ENCODE data around the gene TMC5. TPM values are rescaled to one million over a fixed set of nuclear protein-coding genes. Genes with fewer than 3 reads are reported as not detected.

The TMC5 gene
- total and polyA plus RNA-seq, 2 of the 13 experiments (the other 11 are each of a cell fraction or from before 2014, with no cell fraction given): 0.09 to 0.41 TPM

DNA sequence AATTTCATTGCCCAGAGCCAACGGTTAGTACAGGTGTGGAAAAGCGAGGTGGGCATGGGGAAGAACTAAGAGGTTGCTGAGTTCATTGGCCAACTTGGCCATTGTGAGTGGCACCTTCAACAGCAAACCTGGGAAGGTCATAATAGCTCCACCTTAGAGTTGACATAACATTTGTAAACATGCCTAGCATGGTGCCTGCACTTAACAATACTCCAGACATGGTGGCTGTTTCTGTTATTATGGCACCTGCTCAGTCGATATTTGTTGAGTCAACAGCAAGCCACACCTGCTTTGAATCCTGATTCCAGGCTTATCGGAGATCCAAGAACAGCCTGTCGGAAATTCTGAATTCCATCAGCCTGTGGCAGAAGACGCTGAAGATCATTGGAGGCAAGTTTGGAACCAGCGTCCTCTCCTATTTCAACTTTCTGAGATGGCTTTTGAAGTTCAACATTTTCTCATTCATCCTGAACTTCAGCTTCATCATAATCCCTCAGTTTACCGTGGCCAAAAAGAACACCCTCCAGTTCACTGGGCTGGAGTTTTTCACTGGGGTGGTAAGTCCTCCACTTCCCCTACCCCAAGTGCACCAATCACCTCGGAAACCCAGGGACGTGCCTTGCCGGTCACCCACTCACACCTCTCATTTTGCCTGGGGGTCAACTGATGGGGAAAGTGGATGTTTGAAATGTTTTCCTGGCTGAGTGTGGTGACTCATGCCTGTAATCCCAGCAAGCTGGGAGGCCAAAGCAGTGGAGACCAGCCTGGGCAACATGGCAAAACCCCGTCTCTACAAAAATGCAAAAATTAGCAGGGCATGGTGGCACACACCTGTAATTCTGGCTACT lies 46.0 kb downstream of the TMC5 start (continued):
- no peak for TF ChIP-seq ZNF101 (CRISPR knock-in tag; IDR thresholded peaks at IDR 0.05; ENCODE audit: borderline replicate concordance, low read depth)
- TF ChIP-seq, protein P1, sequence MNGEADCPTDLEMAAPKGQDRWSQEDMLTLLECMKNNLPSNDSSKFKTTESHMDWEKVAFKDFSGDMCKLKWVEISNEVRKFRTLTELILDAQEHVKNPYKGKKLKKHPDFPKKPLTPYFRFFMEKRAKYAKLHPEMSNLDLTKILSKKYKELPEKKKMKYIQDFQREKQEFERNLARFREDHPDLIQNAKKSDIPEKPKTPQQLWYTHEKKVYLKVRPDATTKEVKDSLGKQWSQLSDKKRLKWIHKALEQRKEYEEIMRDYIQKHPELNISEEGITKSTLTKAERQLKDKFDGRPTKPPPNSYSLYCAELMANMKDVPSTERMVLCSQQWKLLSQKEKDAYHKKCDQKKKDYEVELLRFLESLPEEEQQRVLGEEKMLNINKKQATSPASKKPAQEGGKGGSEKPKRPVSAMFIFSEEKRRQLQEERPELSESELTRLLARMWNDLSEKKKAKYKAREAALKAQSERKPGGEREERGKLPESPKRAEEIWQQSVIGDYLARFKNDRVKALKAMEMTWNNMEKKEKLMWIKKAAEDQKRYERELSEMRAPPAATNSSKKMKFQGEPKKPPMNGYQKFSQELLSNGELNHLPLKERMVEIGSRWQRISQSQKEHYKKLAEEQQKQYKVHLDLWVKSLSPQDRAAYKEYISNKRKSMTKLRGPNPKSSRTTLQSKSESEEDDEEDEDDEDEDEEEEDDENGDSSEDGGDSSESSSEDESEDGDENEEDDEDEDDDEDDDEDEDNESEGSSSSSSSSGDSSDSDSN (CRISPR knock-in tag; IDR thresholded peaks at IDR 0.05): no peak
- no peak for TF ChIP-seq ZNF335 (CRISPR knock-in tag; IDR thresholded peaks at IDR 0.05)
- TF ChIP-seq, protein P2, sequence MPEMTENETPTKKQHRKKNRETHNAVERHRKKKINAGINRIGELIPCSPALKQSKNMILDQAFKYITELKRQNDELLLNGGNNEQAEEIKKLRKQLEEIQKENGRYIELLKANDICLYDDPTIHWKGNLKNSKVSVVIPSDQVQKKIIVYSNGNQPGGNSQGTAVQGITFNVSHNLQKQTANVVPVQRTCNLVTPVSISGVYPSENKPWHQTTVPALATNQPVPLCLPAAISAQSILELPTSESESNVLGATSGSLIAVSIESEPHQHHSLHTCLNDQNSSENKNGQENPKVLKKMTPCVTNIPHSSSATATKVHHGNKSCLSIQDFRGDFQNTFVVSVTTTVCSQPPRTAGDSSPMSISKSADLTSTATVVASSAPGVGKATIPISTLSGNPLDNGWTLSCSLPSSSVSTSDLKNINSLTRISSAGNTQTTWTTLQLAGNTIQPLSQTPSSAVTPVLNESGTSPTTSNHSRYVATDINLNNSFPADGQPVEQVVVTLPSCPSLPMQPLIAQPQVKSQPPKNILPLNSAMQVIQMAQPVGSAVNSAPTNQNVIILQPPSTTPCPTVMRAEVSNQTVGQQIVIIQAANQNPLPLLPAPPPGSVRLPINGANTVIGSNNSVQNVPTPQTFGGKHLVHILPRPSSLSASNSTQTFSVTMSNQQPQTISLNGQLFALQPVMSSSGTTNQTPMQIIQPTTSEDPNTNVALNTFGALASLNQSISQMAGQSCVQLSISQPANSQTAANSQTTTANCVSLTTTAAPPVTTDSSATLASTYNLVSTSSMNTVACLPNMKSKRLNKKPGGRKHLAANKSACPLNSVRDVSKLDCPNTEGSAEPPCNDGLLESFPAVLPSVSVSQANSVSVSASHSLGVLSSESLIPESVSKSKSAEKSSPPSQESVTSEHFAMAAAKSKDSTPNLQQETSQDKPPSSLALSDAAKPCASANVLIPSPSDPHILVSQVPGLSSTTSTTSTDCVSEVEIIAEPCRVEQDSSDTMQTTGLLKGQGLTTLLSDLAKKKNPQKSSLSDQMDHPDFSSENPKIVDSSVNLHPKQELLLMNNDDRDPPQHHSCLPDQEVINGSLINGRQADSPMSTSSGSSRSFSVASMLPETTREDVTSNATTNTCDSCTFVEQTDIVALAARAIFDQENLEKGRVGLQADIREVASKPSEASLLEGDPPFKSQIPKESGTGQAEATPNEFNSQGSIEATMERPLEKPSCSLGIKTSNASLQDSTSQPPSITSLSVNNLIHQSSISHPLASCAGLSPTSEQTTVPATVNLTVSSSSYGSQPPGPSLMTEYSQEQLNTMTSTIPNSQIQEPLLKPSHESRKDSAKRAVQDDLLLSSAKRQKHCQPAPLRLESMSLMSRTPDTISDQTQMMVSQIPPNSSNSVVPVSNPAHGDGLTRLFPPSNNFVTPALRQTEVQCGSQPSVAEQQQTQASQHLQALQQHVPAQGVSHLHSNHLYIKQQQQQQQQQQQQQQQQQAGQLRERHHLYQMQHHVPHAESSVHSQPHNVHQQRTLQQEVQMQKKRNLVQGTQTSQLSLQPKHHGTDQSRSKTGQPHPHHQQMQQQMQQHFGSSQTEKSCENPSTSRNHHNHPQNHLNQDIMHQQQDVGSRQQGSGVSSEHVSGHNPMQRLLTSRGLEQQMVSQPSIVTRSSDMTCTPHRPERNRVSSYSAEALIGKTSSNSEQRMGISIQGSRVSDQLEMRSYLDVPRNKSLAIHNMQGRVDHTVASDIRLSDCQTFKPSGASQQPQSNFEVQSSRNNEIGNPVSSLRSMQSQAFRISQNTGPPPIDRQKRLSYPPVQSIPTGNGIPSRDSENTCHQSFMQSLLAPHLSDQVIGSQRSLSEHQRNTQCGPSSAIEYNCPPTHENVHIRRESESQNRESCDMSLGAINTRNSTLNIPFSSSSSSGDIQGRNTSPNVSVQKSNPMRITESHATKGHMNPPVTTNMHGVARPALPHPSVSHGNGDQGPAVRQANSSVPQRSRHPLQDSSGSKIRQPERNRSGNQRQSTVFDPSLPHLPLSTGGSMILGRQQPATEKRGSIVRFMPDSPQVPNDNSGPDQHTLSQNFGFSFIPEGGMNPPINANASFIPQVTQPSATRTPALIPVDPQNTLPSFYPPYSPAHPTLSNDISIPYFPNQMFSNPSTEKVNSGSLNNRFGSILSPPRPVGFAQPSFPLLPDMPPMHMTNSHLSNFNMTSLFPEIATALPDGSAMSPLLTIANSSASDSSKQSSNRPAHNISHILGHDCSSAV (CRISPR knock-in tag; IDR thresholded peaks at IDR 0.05; ENCODE audit: borderline replicate concordance): no peak
- TF ChIP-seq, protein P3, sequence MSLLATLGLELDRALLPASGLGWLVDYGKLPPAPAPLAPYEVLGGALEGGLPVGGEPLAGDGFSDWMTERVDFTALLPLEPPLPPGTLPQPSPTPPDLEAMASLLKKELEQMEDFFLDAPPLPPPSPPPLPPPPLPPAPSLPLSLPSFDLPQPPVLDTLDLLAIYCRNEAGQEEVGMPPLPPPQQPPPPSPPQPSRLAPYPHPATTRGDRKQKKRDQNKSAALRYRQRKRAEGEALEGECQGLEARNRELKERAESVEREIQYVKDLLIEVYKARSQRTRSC (CRISPR knock-in tag; IDR thresholded peaks at IDR 0.05; ENCODE audit: low read depth): no peak
- TF ChIP-seq FOXP1 (IDR thresholded peaks at IDR 0.05): no peak
- 0 out of 2 replicates have a peak, but pooled peaks have one; percentile 25 for TF ChIP-seq FOXP1 (CRISPR knock-in tag; IDR thresholded peaks at IDR 0.05)
- TF ChIP-seq SAFB2 (CRISPR knock-in tag; IDR thresholded peaks at IDR 0.05; ENCODE audit: borderline replicate concordance, low read depth): no peak
- TF ChIP-seq FOXA1 (IDR thresholded peaks at IDR 0.05): no peak
- TF ChIP-seq FOXA1 (CRISPR knock-in tag; IDR thresholded peaks at IDR 0.05): peak; percentile 50; the same call in 1 of the 2 replicates
- no peak for TF ChIP-seq CENPT (CRISPR knock-in tag; IDR thresholded peaks at IDR 0.05; ENCODE audit: low read depth)
- no peak for TF ChIP-seq SOX13 (IDR thresholded peaks at IDR 0.05)
- 0 out of 4 replicates have a peak, but pooled peaks of 1 of the 2 experiments have one; percentile 21 for TF ChIP-seq SOX13 (CRISPR knock-in tag; conservative IDR thresholded peaks at IDR 0.05 in 1 of 2, IDR thresholded peaks at IDR 0.05 in 1 of 2)
